GM15510 (cell line): ENCODE data around the gene LYPD6.

Experiments
- POLR2A ChIP-seq: IDR thresholded peaks from 3 replicates; pipeline ENCODE4 v1.6.1; 2011; ENCODE audit warnings: borderline replicate concordance; ENCODE audit not compliant: insufficient read length; ENCODE audit errors: extremely low read depth

The LYPD6 gene

DNA sequence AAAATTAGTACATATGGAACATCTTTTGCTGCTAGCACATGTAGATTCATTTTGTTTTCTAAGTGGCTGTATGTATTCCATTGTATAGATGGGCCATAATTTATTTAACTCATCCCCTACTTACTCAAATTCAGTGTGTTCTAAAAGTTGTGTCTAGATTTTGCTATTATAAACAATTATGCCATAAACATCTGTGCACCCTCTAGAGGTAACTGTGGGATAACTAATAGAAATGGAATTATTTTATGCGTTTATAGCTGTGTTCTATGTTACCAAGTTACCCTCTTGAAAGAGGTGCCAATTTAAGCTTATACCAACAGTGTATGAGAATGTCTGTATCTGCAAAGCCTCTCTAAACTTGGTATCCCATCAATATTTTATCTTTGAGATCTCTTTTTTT lies 156.8 kb downstream of the LYPD6 start:
- TF ChIP-seq POLR2A = no peak

DNA sequence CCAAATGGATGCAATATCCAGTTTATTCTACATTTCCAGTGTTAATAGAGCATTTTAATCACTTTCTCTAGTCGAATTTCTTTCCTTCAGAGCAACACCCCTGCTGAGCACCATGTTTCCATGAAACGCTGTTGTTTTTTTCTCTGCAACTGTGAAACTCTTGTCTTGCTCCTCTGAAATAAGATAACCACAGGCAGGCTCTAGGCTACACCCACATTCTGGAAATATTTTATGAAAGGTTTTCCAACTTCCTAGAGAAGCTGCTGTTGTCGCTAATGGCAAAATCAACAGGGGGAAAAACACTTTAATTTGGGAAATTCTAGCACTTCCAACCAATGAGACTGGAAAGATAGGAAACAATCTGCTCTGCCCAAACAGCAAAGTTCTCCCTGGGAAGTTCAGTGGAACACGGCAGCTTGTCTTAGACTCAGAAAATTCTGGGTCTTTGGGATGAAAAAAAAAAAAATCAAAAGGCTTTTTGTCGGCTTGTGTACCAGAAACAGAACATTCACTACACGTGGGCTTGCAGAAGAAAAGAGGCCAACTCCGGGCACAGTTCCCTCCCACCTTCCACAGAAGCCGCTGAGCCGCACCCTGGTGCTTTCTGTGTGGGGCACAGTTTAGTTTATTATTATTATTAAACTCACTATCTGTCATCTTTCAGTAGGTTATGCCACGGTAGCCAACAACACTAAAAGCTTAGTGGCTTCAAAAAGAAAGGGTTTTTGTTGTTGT lies 158.5 kb downstream of the LYPD6 start:
- TF ChIP-seq POLR2A = no peak

DNA sequence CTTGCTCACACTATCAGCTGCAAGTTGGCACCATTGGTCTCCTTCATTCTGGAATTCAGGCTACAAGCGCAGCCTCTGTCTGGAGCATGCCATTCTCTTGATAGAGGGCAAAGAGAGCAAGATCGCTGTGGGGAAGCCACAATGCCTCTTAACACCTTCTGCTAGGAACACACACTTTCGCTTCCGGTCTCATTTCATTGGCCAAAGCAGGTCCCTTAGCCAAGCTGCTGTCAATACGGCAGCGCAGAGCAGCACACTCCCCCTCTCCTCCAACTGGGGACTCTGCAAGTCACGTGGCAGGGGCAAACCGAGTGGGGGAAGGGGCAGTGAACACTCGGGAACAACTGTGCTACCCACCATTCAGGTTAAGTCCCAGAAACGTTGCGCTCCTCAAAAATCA lies 159.1 kb downstream of the LYPD6 start:
- no peak for TF ChIP-seq POLR2A

DNA sequence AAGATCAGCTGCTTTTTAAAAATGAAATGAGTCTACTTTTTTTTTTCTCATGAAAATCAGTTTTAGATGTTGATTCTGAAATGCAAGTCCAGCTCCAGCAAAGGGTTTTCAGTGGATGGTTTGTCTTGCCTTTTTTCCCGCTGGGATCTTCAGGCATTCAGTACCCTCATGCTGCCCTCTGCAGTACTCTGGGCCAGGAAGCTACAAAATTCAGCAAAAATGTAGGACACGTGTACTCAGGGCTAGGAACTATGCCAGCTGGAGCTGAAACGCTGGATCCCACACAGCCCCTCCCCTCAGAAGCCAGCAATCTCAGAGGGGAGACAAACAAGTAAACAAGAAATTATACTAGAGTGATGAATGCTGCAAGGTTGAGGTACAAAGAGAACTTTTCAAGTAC lies 159.9 kb downstream of the LYPD6 start:
- no peak for TF ChIP-seq POLR2A

DNA sequence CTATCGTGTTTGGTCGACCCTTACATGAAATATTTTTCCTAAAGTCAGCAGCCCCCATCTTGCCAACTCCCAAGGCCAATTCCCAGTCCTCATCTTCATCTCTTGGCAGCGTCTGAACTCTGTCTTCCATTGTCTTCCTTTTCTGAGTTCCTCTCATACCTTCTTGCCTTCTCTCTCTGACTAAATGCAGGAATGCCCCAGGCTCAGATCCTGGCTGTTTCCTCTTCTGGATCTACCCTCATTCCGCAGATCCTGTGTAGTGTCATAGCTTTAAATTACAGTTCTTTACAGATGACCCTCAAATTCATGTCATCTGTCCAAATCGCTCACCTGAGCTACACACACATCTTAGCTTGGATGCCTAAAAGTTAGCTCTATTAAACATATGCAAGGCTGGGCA lies 162.5 kb downstream of the LYPD6 start:
- no peak for TF ChIP-seq POLR2A

DNA sequence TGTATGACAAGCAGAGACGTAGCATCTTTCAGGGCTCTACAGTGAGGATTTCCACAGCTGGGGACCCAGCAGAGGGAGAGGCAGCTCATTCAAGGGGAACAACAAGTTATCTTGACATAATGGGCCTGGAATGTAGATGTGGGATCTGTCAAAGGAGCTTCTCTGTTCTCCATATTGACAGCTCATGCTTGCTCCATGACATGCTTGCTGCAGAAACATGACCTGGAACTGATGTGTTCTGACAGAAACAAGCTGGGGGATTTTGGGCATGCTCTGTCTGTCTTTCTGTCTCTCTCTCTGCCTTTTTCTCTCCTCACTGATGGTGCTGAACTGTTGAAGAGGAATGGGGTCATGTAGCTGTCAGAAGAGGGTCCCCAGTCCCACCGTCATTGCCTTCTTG lies 177.6 kb downstream of the LYPD6 start:
- TF ChIP-seq POLR2A = no peak

DNA sequence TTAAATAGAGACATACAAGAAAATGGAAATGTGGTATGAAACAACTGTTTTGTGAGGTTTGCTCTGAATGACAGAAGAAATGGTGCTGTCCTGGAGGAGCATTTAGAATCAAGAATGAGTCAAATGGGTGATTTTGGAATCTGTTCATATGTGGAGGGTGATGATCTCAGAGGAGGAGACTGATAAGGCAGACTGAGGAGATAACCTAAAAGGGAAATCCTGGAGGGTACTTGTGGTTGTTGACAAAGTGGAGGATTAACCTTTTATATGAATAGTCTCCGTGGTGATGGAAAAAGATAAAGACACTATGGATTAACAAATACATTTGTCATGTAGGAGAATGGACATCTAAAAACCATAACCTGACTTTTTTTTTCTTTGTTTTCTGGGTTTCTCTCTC lies 183.1 kb downstream of the LYPD6 start:
- no peak for TF ChIP-seq POLR2A
